Tibial nerve (tissue), 4 donors: ENCODE data around the gene CHIC2.

Experiments
- EP300 ChIP-seq, 2 donors: sonication (generic); formaldehyde crosslinking; IDR thresholded peaks; one replicate each; pipeline ENCODE4 v1.6.1; 2017; ENCODE audit warnings: antibody characterized with exemption in 2 of 2, mild to moderate bottlenecking in 1 of 2
- POLR2A ChIP-seq, 2 donors: fragments of 450-650 bp; IDR thresholded peaks; one replicate each; pipeline ENCODE4 v1.6.1; 2017; ENCODE audit warnings: antibody characterized with exemption in 2 of 2, mild to moderate bottlenecking in 2 of 2, moderate library complexity in 2 of 2
- TF ChIP-seq, protein P1 (sequence below), 5 experiments: fragments of 200-600 bp in 3 of 5; fragments of 450-650 bp in 2 of 5; sonication (generic) in 3 of 5; IDR thresholded peaks; one replicate each; pipeline ENCODE4 v1.5.1; 2016 to 2019; ENCODE audit warnings: antibody characterized with exemption in 5 of 5, mild to moderate bottlenecking in 3 of 5, moderate library complexity in 2 of 5

DNA sequence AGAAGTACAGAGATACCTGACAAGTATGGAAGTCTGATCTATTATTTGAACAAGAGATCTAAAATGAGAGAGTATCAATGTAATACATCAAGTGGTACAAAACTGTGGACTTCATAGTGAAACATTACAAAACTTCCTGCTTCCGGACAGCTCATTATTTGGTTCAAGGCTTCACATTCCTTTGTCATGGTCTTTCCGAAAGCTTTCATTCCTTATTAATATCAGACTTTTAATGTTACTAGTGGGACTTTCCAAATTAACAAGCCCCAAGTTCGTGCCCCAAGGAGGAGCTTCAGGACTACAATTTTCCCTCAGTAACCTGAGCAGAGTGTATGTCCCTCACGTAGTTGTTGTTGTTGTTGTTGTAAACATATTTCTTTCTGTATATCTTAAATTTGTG is 1.2 kb downstream of the CHIC2 start:
- TF ChIP-seq, protein P1, sequence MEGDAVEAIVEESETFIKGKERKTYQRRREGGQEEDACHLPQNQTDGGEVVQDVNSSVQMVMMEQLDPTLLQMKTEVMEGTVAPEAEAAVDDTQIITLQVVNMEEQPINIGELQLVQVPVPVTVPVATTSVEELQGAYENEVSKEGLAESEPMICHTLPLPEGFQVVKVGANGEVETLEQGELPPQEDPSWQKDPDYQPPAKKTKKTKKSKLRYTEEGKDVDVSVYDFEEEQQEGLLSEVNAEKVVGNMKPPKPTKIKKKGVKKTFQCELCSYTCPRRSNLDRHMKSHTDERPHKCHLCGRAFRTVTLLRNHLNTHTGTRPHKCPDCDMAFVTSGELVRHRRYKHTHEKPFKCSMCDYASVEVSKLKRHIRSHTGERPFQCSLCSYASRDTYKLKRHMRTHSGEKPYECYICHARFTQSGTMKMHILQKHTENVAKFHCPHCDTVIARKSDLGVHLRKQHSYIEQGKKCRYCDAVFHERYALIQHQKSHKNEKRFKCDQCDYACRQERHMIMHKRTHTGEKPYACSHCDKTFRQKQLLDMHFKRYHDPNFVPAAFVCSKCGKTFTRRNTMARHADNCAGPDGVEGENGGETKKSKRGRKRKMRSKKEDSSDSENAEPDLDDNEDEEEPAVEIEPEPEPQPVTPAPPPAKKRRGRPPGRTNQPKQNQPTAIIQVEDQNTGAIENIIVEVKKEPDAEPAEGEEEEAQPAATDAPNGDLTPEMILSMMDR (IDR thresholded peaks at IDR 0.05) = no peak
- TF ChIP-seq POLR2A (IDR thresholded peaks at IDR 0.05) = no peak
- TF ChIP-seq EP300 (IDR thresholded peaks at IDR 0.05) = no peak
